ENCODE measurements around the gene CTXN1.

The CTXN1 gene

GRCh38 chr19:7947939-7948338, 22.0 kb upstream of the CTXN1 start:
- DNase-seq (ENCODE audit: insufficient read length, low spot score): no peak
- TF ChIP-seq POU2F2 (IDR thresholded peaks at IDR 0.05; ENCODE audit: low read depth, low read length) (no peak), TAF1 (IDR thresholded peaks at IDR 0.05; ENCODE audit: low read depth, low read length) (no peak), POLR2A (IDR thresholded peaks at IDR 0.05; ENCODE audit: low read depth, low read length) (no peak), PAX5 (IDR thresholded peaks at IDR 0.05; ENCODE audit: insufficient read depth, low read length, severe bottlenecking) (no peak), POLR2AphosphoS5 (IDR thresholded peaks at IDR 0.05; ENCODE audit: low read depth, low read length) (no peak), SPI1 (IDR thresholded peaks at IDR 0.05; ENCODE audit: low read depth, low read length) (no peak)
- no peak for FAIRE-seq

GRCh38 chr19:7944177-7944761, 18.3 kb upstream of the CTXN1 start:
- DNase-seq (ENCODE audit: insufficient read length, low spot score) (peak; percentile 59), FAIRE-seq (no peak)

GRCh38 chr19:7943444-7944176, 17.7 kb upstream of the CTXN1 start, which contains the start of gene TIMM44:
TIMM44 (minus strand) TSS chr19:7943666; CDS start chr19:7943651, 15 bp downstream.
- DNase-seq (ENCODE audit: insufficient read length, low spot score): peak; percentile 95
- FAIRE-seq: peak; percentile 100
- TF ChIP-seq POLR2AphosphoS5 (IDR thresholded peaks at IDR 0.05; ENCODE audit: low read depth, low read length) (peak; percentile 91), PAX5 (IDR thresholded peaks at IDR 0.05; ENCODE audit: insufficient read depth, low read length, severe bottlenecking) (no peak), POU2F2 (IDR thresholded peaks at IDR 0.05; ENCODE audit: low read depth, low read length) (peak; percentile 45; the same call in 1 of the 2 replicates), TAF1 (IDR thresholded peaks at IDR 0.05; ENCODE audit: low read depth, low read length) (peak; percentile 83), POLR2A (IDR thresholded peaks at IDR 0.05; ENCODE audit: low read depth, low read length) (peak; percentile 91), SPI1 (IDR thresholded peaks at IDR 0.05; ENCODE audit: low read depth, low read length) (no peak)

More at GRCh38 chr19:7944177-7944761, 18.3 kb upstream of the CTXN1 start:
- TF ChIP-seq PAX5 (IDR thresholded peaks at IDR 0.05; ENCODE audit: insufficient read depth, low read length, severe bottlenecking) (no peak), TAF1 (IDR thresholded peaks at IDR 0.05; ENCODE audit: low read depth, low read length) (no peak), POLR2A (IDR thresholded peaks at IDR 0.05; ENCODE audit: low read depth, low read length) (no peak), SPI1 (IDR thresholded peaks at IDR 0.05; ENCODE audit: low read depth, low read length) (no peak), POU2F2 (IDR thresholded peaks at IDR 0.05; ENCODE audit: low read depth, low read length) (no peak), POLR2AphosphoS5 (IDR thresholded peaks at IDR 0.05; ENCODE audit: low read depth, low read length) (no peak; the same call in 1 of the 2 replicates)

DNA sequence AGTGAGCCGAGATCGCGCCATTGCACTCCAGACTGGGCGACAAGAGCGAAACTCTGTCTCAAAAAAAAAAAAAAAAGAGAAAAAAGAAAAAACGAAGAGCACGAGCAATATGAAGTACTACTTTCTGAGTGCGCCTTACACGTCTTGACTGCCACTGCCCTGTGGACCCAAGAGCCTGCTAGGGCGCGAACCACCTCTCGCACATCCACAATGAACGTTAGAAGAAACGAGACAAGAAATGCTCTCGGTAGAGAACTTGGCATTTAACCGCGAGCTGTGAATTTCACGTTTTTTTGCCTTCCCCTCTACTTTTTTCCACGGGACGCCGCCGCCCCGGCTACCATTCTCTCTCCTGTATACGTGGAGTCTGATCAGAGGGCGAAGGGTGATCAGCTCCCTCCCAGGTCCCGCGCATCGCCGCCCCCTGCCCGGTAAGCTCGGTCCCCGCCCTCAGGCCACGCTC, 17.1 kb upstream of the CTXN1 start:
- DNase-seq (ENCODE audit: insufficient read length, low spot score): no peak
- TF ChIP-seq PAX5 (IDR thresholded peaks at IDR 0.05; ENCODE audit: insufficient read depth, low read length, severe bottlenecking) (no peak), TAF1 (IDR thresholded peaks at IDR 0.05; ENCODE audit: low read depth, low read length) (no peak), POLR2AphosphoS5 (IDR thresholded peaks at IDR 0.05; ENCODE audit: low read depth, low read length) (no peak), SPI1 (IDR thresholded peaks at IDR 0.05; ENCODE audit: low read depth, low read length) (no peak), POLR2A (IDR thresholded peaks at IDR 0.05; ENCODE audit: low read depth, low read length) (no peak), POU2F2 (IDR thresholded peaks at IDR 0.05; ENCODE audit: low read depth, low read length) (no peak)
- FAIRE-seq: peak; percentile 16

- no peak for TF ChIP-seq PAX5 (IDR thresholded peaks at IDR 0.05; ENCODE audit: insufficient read depth, low read length, severe bottlenecking)
- DNase-seq (ENCODE audit: insufficient read length, low spot score): no peak
- no peak for FAIRE-seq
Measured at GRCh38 chr19:7941895-7942596, 16.1 kb upstream of the CTXN1 start.

GRCh38 chr19:7940841-7941240, 14.9 kb upstream of the CTXN1 start:
- DNase-seq (ENCODE audit: insufficient read length, low spot score) (no peak), FAIRE-seq (no peak)
- no peak for TF ChIP-seq TAF1 (IDR thresholded peaks at IDR 0.05; ENCODE audit: low read depth, low read length)
- no peak for TF ChIP-seq POU2F2 (IDR thresholded peaks at IDR 0.05; ENCODE audit: low read depth, low read length)
- no peak for TF ChIP-seq POLR2AphosphoS5 (IDR thresholded peaks at IDR 0.05; ENCODE audit: low read depth, low read length)
- TF ChIP-seq SPI1 (IDR thresholded peaks at IDR 0.05; ENCODE audit: low read depth, low read length): no peak
- TF ChIP-seq PAX5 (IDR thresholded peaks at IDR 0.05; ENCODE audit: insufficient read depth, low read length, severe bottlenecking): no peak
- TF ChIP-seq POLR2A (IDR thresholded peaks at IDR 0.05; ENCODE audit: low read depth, low read length): no peak

GRCh38 chr19:7934766-7935165, 8.8 kb upstream of the CTXN1 start:
- DNase-seq (ENCODE audit: insufficient read length, low spot score) (no peak), FAIRE-seq (no peak)
- TF ChIP-seq PAX5 (IDR thresholded peaks at IDR 0.05; ENCODE audit: insufficient read depth, low read length, severe bottlenecking) (no peak), POU2F2 (IDR thresholded peaks at IDR 0.05; ENCODE audit: low read depth, low read length) (no peak), POLR2A (IDR thresholded peaks at IDR 0.05; ENCODE audit: low read depth, low read length) (no peak), TAF1 (IDR thresholded peaks at IDR 0.05; ENCODE audit: low read depth, low read length) (no peak), SPI1 (IDR thresholded peaks at IDR 0.05; ENCODE audit: low read depth, low read length) (no peak), POLR2AphosphoS5 (IDR thresholded peaks at IDR 0.05; ENCODE audit: low read depth, low read length) (no peak)

DNA sequence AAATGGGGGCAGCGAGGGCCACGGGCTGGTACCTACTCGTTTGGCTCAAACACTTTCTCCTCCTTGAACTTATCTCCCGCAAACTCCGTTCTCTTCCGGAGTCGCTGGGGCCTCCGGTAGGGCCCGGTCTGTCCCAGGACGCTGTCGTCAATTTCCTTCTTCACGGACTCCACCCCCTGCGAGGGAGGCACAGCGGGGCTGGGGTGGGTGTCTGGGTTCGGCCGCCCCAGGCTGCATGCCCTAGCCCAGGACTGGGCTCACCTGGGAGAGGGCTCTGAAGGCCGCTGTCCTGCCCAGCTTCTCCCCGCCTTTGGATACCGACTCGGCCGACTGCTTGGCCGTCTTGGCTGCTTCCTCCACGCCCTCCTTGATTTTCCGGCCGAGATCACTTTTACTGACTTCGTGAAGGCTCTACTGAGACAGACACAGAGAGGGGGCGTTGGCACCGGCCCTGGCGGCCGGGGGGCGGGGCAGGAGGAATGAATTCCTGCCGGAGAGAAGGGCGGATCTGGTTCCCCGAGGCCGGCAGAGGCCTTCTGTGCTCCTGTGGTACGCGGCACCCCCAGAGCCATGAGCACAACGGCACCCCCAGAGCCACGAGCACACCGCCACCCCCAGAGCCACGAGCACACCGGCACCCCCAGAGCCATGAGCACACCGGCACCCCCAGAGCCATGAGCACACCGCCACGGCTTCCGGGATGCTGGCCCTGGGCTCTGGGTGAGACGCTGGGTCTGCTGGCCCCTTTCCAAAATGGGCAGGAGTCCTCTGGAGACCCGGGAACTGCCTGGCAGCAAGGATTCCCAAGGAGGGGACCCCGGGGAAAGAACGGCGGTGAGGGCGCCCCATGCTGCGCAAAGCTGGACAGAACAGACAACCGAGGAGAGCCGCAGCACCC, 8.1 kb upstream of the CTXN1 start:
- no peak for TF ChIP-seq POU2F2 (IDR thresholded peaks at IDR 0.05; ENCODE audit: low read depth, low read length)
- TF ChIP-seq PAX5 (IDR thresholded peaks at IDR 0.05; ENCODE audit: insufficient read depth, low read length, severe bottlenecking): no peak
- no peak for TF ChIP-seq TAF1 (IDR thresholded peaks at IDR 0.05; ENCODE audit: low read depth, low read length)
- TF ChIP-seq SPI1 (IDR thresholded peaks at IDR 0.05; ENCODE audit: low read depth, low read length): no peak
- no peak for TF ChIP-seq POLR2A (IDR thresholded peaks at IDR 0.05; ENCODE audit: low read depth, low read length)
- TF ChIP-seq POLR2AphosphoS5 (IDR thresholded peaks at IDR 0.05; ENCODE audit: low read depth, low read length): no peak
- DNase-seq (ENCODE audit: insufficient read length, low spot score) (no peak), FAIRE-seq (no peak)

Measured in GM12891 (cell line).